ENCODE results near the gene HOXB7. TPM values are rescaled to one million over a fixed set of nuclear protein-coding genes. Genes with fewer than 3 reads are reported as not detected.
A peak's percentile ranks its signal among the peaks of the same experiment; 100 is the strongest.

The HOXB7 gene
- total RNA-seq, 1 donor from 2014 or later = 2.4 TPM

DNA sequence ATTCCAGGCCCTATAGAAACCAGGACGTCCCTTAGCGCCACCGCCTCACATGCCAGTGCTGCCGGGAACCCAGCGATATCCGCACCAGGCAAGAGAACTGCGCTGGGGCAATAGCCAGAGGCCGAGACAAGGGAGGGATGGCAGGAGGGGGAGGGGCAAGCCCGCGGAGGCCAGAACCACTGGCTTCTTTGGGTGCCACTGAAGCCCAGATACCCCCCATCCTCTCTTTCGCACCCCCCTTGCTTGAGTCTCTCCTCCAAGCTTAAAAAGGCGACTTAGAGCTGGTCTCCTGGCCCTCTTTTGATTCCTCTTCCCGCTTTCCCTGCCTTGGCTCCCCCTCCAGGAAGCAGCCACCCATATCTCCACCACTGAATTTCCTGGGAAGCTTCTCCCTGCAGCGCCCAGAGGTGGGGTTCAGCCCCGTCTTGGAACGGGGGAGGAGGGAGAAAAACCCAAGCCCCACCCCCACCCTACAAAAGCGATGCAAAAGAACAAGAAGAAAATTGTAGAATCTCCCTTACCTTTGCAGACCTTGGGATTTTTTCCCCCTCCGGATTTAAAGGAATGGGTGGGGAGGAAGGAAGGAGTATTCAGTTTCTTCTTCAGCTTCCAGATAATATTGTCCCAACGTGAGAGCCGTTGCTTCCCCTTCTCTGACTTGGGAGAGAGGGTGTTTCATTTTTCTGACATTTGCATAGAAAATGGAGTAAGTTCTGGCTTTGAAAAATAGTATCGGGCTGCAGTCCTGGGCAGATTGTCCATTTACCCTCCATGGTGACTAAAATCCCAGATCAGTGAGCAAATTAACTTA, 6.7 kb downstream of the HOXB7 start:
- no peak for TF ChIP-seq CTCF (IDR thresholded peaks at IDR 0.05)
- peaks cover 98% of the 10 kb centered on the region for H3K27me3 ChIP-seq (ENCODE audit: low read depth)
- H3K4me3 ChIP-seq = peak overlapping the region; percentile 31
- H3K36me3 ChIP-seq = no peaks in the 10 kb centered on the region
- no peaks in the 10 kb centered on the region for H3K9me3 ChIP-seq
- DNase-seq = no peak
- H3K4me1 ChIP-seq = peaks cover 10% of the 10 kb centered on the region
- ATAC-seq = no peak
- no peak overlapping the region for H3K27ac ChIP-seq
- intact Hi-C loops (cut with DNase I) = no loop called here

- no peak for DNase-seq
Measured at GRCh38 chr17:48601539-48602425, 9.0 kb downstream of the HOXB7 start.

GRCh38 chr17:48601207-48601538, 9.6 kb downstream of the HOXB7 start:
- no peak overlapping the region for H3K27ac ChIP-seq

More at GRCh38 chr17:48601539-48602425, 9.0 kb downstream of the HOXB7 start:
- no peaks in the 10 kb centered on the region for H3K36me3 ChIP-seq
- H3K4me3 ChIP-seq = no peak overlapping the region
- peaks cover 19% of the 10 kb centered on the region for H3K4me1 ChIP-seq
- H3K27ac ChIP-seq = no peak overlapping the region
- peaks cover 97% of the 10 kb centered on the region for H3K27me3 ChIP-seq (ENCODE audit: low read depth)
- intact Hi-C loops (cut with DNase I) = no loop called here
- H3K9me3 ChIP-seq = no peaks in the 10 kb centered on the region
- ATAC-seq = no peak
- TF ChIP-seq CTCF (IDR thresholded peaks at IDR 0.05) = no peak

GRCh38 chr17:48600244-48601098, 10.3 kb downstream of the HOXB7 start:
- no peak for TF ChIP-seq CTCF (IDR thresholded peaks at IDR 0.05)
- Histone ChIP-seq H3K4me3 (no peak overlapping the region), H3K4me1 (peaks cover 28% of the 10 kb centered on the region), H3K27ac (no peak overlapping the region), H3K27me3 (ENCODE audit: low read depth) (peaks cover 97% of the 10 kb centered on the region), H3K9me3 (no peaks in the 10 kb centered on the region), H3K36me3 (no peaks in the 10 kb centered on the region)
- DNase-seq (no peak), ATAC-seq (no peak)
- intact Hi-C loops (cut with DNase I) = no loop called here

More at GRCh38 chr17:48601207-48601538, 9.6 kb downstream of the HOXB7 start:
- Histone ChIP-seq H3K4me1 (peaks cover 24% of the 10 kb centered on the region), H3K9me3 (no peaks in the 10 kb centered on the region), H3K4me3 (no peak overlapping the region), H3K36me3 (no peaks in the 10 kb centered on the region), H3K27me3 (ENCODE audit: low read depth) (peaks cover 97% of the 10 kb centered on the region)
- TF ChIP-seq CTCF (IDR thresholded peaks at IDR 0.05) = no peak
- DNase-seq (no peak), ATAC-seq (no peak)
- intact Hi-C loops (cut with DNase I) = no loop called here

- Histone ChIP-seq H3K4me1 (peaks cover 35% of the 10 kb centered on the region), H3K4me3 (no peak overlapping the region), H3K9me3 (no peaks in the 10 kb centered on the region), H3K27me3 (ENCODE audit: low read depth) (peaks cover 97% of the 10 kb centered on the region), H3K27ac (no peak overlapping the region), H3K36me3 (peaks cover 5% of the 10 kb centered on the region)
- DNase-seq = no peak
- no peak for ATAC-seq
- TF ChIP-seq CTCF (IDR thresholded peaks at IDR 0.05) = no peak
- intact Hi-C loops (cut with DNase I) = no loop called here
Measured at GRCh38 chr17:48599354-48599753, 11.5 kb downstream of the HOXB7 start.
